Posterior cingulate gyrus (tissue), 11 donors: Measurements from ENCODE around the gene PNKP.

Source experiments
- DNase-seq, 10 donors: peaks; one replicate each; pipeline versions ENCODE4 v3.0.0 to v3.0.0-alpha.2; 2020 to 2021; ENCODE audit warnings: mixed read lengths in 3 of 10
- intact Hi-C: fragments of 100-400 bp; cut with DNase I; formaldehyde crosslinking; loops from one replicate; pipeline ENCODE4 v1.15.1; 2023

PNKP gene

GRCh38 chr19:49850487-49851342, 16.7 kb downstream of the PNKP start, which contains the start of gene PTOV1:
PTOV1 (plus strand) TSS chr19:49851159.
- intact Hi-C loops: loop anchor here (1.0 to 5.0 kb wide), 2 partner anchors 27 to 33 kb away; partner anchors contain the start of genes AKT1S1, MED25 and TBC1D17

GRCh38 chr19:49850221-49850486, 17.2 kb downstream of the PNKP start:
- intact Hi-C loops: loop anchor here (1.0 to 5.0 kb wide), 2 partner anchors 27 to 33 kb away; partner anchors contain the start of genes AKT1S1, MED25 and TBC1D17
- DNase-seq: no peak

More at GRCh38 chr19:49850487-49851342, 16.7 kb downstream of the PNKP start, which contains the start of gene PTOV1:
- DNase-seq: peak; percentile 90 to 99 (median 95)

- intact Hi-C loops: loop anchor here (1.0 to 5.0 kb wide), 2 partner anchors 28 to 32 kb away; partner anchors contain the start of genes AKT1S1, MED25 and TBC1D17
- DNase-seq: no peak
Observed at GRCh38 chr19:49849433-49850220, 17.7 kb downstream of the PNKP start.

GRCh38 chr19:49848938-49849337, 18.4 kb downstream of the PNKP start:
- no peak for DNase-seq
- intact Hi-C loops: no loop called here

GRCh38 chr19:49847731-49848696, 19.4 kb downstream of the PNKP start:
- no peak for DNase-seq
- intact Hi-C loops: no loop called here

- intact Hi-C loops: no loop called here
- no peak for DNase-seq
Observed at GRCh38 chr19:49846408-49846807, 21.0 kb downstream of the PNKP start.

- intact Hi-C loops: no loop called here
- no peak for DNase-seq
Observed at GRCh38 chr19:49845414-49845813, 22.0 kb downstream of the PNKP start.

GRCh38 chr19:49844138-49845095, 23.0 kb downstream of the PNKP start:
- DNase-seq: no peak
- intact Hi-C loops: no loop called here

GRCh38 chr19:49843265-49843664, 24.1 kb downstream of the PNKP start:
- intact Hi-C loops: no loop called here
- DNase-seq: no peak

- intact Hi-C loops: no loop called here
- peak in 1 of 10 donors; percentile 44 for DNase-seq
Observed at GRCh38 chr19:49840736-49841249, 26.6 kb downstream of the PNKP start.

GRCh38 chr19:49840321-49840720, 27.1 kb downstream of the PNKP start:
- DNase-seq: no peak
- intact Hi-C loops: no loop called here

GRCh38 chr19:49839713-49840112, 27.7 kb downstream of the PNKP start:
- intact Hi-C loops: no loop called here
- no peak for DNase-seq

- no peak for DNase-seq
- intact Hi-C loops: no loop called here
Observed at GRCh38 chr19:49838885-49839588, 28.3 kb downstream of the PNKP start.

GRCh38 chr19:49837425-49837824, 30.0 kb downstream of the PNKP start:
- intact Hi-C loops: no loop called here
- no peak for DNase-seq

- DNase-seq: no peak
- intact Hi-C loops: no loop called here
Observed at GRCh38 chr19:49837009-49837310, 30.4 kb downstream of the PNKP start.

- DNase-seq: peak in 1 of 10 donors; percentile 46
- intact Hi-C loops: no loop called here
Observed at GRCh38 chr19:49836176-49837008, 31.0 kb downstream of the PNKP start.

GRCh38 chr19:49835562-49835961, 31.8 kb downstream of the PNKP start:
- no peak for DNase-seq
- intact Hi-C loops: no loop called here

GRCh38 chr19:49833599-49833998, 33.8 kb downstream of the PNKP start:
- intact Hi-C loops: no loop called here
- peak in 1 of 10 donors; percentile 43 for DNase-seq
